ENCODE measurements around the gene CFAP46. TPM values are rescaled to one million over a fixed set of nuclear protein-coding genes. Genes with fewer than 3 reads are reported as not detected.
A peak's percentile ranks its signal among the peaks of the same experiment; 100 is the strongest.

CFAP46 gene
- total RNA-seq, 2 experiments from 2014 or later = not detected

DNA sequence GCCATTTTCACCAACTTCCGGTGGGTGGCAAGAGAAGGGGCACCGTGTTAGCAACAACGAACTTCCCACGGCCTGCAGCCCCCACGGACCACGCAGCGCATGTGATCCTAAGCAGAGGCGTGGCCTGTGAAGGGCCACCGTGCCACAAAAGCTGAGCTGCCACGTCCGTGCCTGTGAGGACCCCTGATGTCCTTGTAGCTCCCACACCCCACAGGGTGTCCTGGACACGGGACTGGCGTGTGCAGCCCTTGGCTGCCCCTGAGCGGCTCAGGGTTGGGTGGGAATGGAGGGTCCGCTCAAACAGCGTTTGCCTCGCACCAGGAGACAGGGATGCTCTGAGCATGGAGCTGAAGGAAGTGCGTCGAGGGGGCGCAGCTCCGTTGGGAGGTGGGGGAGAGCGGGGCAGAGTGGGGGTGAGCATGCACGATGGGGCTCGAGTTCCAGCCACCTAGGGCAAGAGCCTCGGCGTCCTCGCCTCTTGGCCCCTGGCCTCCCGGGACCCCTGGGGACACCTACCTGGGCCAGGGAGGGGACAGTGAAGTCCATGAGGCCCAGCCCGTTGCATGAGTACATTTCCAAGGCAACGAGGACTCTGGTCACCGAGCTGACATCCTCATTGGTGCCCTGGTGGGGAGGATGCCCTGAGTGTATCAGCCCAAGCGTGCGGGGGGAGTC is 33.6 kb downstream of the CFAP46 start:
- peaks cover 0 to 35% of the 10 kb centered on the region in 2 experiments for H3K9me3 ChIP-seq (ENCODE audit: control insufficient read depth in 1 of 2, insufficient read depth in 1 of 2, low read length in 2 of 2)
- Mint-ChIP-seq H3K36me3 (ENCODE audit: low read depth) (no peaks in the 10 kb centered on the region), H3K27me3 (peaks cover 5% of the 10 kb centered on the region), H3K27ac (no peak overlapping the region), H3K4me1 (ENCODE audit: low read depth) (no peaks in the 10 kb centered on the region), H3K4me3 (no peak overlapping the region), H3K9me3 (no peaks in the 10 kb centered on the region)
- intact Hi-C loops (cut with DNase I, micrococcal nuclease) = no loop called here
- ATAC-seq (ENCODE audit: poor library complexity) (no peak), DNase-seq (peak in 1 of 14 experiments; percentile 2)
- no peak overlapping the region for H3K4me3 ChIP-seq (ENCODE audit: low read length)
- no peak for TF ChIP-seq CTCF (IDR thresholded peaks at IDR 0.05)
- ChIA-PET CTCF (no interaction called here), POLR2A (no interaction called here)
- no peaks in the 10 kb centered on the region for H3K36me3 ChIP-seq (ENCODE audit: insufficient read depth, low read length)
- no peaks in the 10 kb centered on the region for H3K4me1 ChIP-seq (ENCODE audit: insufficient read depth, low read length)
- no peak overlapping the region for H3K27ac ChIP-seq (ENCODE audit: low read depth in 1 of 2, low read length in 2 of 2)
- no peaks in the 10 kb centered on the region for H3K27me3 ChIP-seq (ENCODE audit: control insufficient read depth in 1 of 2, insufficient read depth in 2 of 2, low read length in 2 of 2)

GRCh38 chr10:132907821-132908620 is 34.3 kb downstream of the CFAP46 start:
- Mint-ChIP-seq H3K4me3 (no peak overlapping the region), H3K27me3 (peaks cover 5% of the 10 kb centered on the region), H3K36me3 (ENCODE audit: low read depth) (no peaks in the 10 kb centered on the region), H3K4me1 (ENCODE audit: low read depth) (no peaks in the 10 kb centered on the region), H3K9me3 (no peaks in the 10 kb centered on the region), H3K27ac (no peak overlapping the region)
- intact Hi-C loops (cut with DNase I, micrococcal nuclease) = no loop called here
- H3K27me3 ChIP-seq (ENCODE audit: control insufficient read depth in 1 of 2, insufficient read depth in 2 of 2, low read length in 2 of 2) = no peaks in the 10 kb centered on the region
- TF ChIP-seq CTCF (IDR thresholded peaks at IDR 0.05) = no peak
- DNase-seq (no peak), ATAC-seq (ENCODE audit: poor library complexity) (no peak)
- H3K4me1 ChIP-seq (ENCODE audit: insufficient read depth, low read length) = no peaks in the 10 kb centered on the region
- H3K4me3 ChIP-seq (ENCODE audit: low read length) = no peak overlapping the region
- no peak overlapping the region for H3K27ac ChIP-seq (ENCODE audit: low read depth in 1 of 2, low read length in 2 of 2)
- H3K36me3 ChIP-seq (ENCODE audit: insufficient read depth, low read length) = no peaks in the 10 kb centered on the region
- ChIA-PET CTCF (no interaction called here), POLR2A (no interaction called here)
- H3K9me3 ChIP-seq (ENCODE audit: control insufficient read depth in 1 of 2, insufficient read depth in 1 of 2, low read length in 2 of 2) = peaks cover 0 to 32% of the 10 kb centered on the region in 2 experiments

- Histone ChIP-seq H3K9me3 (ENCODE audit: control insufficient read depth in 1 of 2, insufficient read depth in 1 of 2, low read length in 2 of 2) (peaks cover 0 to 32% of the 10 kb centered on the region in 2 experiments), H3K4me3 (ENCODE audit: low read length) (no peak overlapping the region), H3K36me3 (ENCODE audit: insufficient read depth, low read length) (no peaks in the 10 kb centered on the region), H3K4me1 (ENCODE audit: insufficient read depth, low read length) (no peaks in the 10 kb centered on the region), H3K27ac (ENCODE audit: low read depth in 1 of 2, low read length in 2 of 2) (no peak overlapping the region), H3K27me3 (ENCODE audit: control insufficient read depth in 1 of 2, insufficient read depth in 2 of 2, low read length in 2 of 2) (no peaks in the 10 kb centered on the region)
- intact Hi-C loops (cut with DNase I, micrococcal nuclease) = no loop called here
- H3K4me3 Mint-ChIP-seq = no peak overlapping the region
- ATAC-seq (ENCODE audit: poor library complexity) (no peak), DNase-seq (no peak)
- no peak overlapping the region for H3K27ac Mint-ChIP-seq
- H3K9me3 Mint-ChIP-seq = no peaks in the 10 kb centered on the region
- no peaks in the 10 kb centered on the region for H3K36me3 Mint-ChIP-seq (ENCODE audit: low read depth)
- peaks cover 5% of the 10 kb centered on the region for H3K27me3 Mint-ChIP-seq
- CTCF ChIA-PET = no interaction called here
- no peaks in the 10 kb centered on the region for H3K4me1 Mint-ChIP-seq (ENCODE audit: low read depth)
- TF ChIP-seq CTCF (IDR thresholded peaks at IDR 0.05) = no peak
- POLR2A ChIA-PET = no interaction called here
Measured at GRCh38 chr10:132906836-132907235, 35.5 kb downstream of the CFAP46 start.
